Stimulated activated CD8-positive, alpha-beta memory T cell treated with anti-CD3 and anti-CD28 coated beads, Interleukin-4, amount 100 ng/mL, for 1 hour (primary cell): Measurements from ENCODE around the gene CAMK2A.

ENCODE experiments used
- DNase-seq, 2 donors: peaks; one replicate each; pipeline ENCODE4 v3.0.0-alpha.2; 2020; ENCODE audit warnings: low read depth in 2 of 2, low spot score in 1 of 2

CAMK2A gene

GRCh38 chr5:150289551-150290390, at the start of gene CAMK2A:
TSS of gene CAMK2A (minus strand) at chr5:150289773. CDS start at chr5:150289625, 148 bp downstream.
- no peak for DNase-seq

GRCh38 chr5:150339165-150339564, 49.6 kb upstream of the CAMK2A start:
- no peak for DNase-seq

- DNase-seq = no peak
These were observed 49.0 kb upstream of the CAMK2A start for GRCh38 chr5:150338546-150338945.

DNA sequence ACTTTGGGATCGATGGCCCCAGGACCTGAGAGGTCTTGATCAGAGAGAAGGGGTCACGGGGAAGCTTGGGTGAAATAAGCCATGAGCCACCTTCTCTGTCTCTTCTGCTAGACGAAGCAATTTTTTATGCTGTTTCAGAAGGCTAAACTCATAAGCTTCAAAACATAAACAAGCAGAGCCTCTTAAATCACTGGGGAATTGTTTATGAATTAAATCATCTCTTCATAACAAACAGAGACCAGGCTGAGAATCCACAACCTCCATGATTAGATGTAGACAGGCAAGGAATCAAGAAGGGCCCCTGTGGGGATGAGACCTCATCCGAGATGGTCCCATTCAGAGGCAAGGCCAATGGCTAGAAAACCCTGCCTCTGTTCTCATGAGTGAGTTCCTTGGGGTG, 46.2 kb upstream of the CAMK2A start:
- no peak for DNase-seq

GRCh38 chr5:150333400-150333799, 43.8 kb upstream of the CAMK2A start:
- DNase-seq = no peak

DNA sequence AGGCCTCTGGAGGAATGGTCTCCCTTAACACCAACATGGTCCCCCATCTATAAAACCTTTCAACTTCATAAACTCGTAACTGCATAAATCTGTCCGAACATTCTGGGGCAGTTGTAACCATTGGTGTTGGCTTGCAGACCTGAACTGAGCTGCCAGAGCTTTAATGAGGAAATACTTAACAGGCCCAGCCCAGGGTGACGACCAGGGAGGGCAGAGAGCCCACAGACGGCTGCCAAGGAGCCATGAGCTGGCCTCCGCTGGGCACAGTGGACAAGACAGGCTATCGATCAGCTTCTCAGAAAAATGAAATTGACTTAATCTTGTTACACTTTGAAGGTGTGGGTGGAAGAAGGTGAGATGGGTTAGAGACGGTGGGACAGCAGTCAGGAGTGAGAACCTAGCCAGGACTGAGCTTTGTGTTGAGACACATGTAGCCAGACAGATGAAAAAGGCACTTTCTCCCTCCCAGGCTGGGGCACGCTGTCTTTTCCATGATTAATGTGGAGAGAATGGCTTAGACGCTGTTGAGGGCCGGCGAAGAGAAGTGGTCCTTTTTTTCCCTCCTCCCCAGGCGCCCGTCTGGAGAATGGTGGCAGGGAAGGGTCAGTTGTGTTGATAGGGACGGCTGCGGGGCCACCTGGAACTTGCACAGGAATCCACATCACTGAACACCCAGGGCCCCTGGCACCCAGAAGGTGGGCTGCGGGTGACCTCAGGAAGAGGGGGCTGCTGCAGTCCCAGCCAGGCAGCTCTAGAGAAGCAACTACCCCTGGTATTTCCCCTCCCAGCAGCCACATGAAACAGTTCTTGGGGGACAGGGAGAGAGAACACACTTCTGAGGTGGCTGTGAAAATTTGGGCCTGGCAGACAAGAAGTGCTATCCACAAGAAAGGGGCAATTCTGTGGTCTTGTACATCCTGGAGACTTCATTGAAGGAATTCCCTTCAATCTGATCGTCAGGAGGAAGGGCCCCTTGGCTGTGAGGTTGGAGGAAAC, 40.6 kb upstream of the CAMK2A start:
- DNase-seq = no peak

DNA sequence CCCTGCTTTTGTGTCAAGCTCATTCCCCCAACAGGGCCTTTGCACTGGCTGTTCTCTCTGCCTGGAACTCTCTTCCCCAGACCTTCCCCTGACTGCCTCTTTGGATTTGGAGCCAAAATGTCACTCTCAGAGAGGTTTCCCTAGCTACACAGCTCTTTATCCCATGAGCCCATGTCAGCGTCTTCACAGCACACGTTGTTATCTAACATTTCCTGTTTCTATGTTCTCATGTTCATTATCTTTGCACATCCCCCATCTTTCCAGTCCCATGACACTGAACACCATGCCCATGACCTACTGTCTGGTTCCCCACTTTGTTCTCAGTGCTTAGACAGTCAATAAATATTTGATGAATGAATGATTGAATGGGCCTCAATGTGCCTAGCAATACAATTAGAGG, 39.5 kb upstream of the CAMK2A start:
- DNase-seq = no peak

GRCh38 chr5:150328515-150328914, 38.9 kb upstream of the CAMK2A start:
- no peak for DNase-seq

- DNase-seq = no peak
These were observed 37.6 kb upstream of the CAMK2A start for GRCh38 chr5:150327139-150327538.

- DNase-seq = no peak
These were observed 37.1 kb upstream of the CAMK2A start for GRCh38 chr5:150326707-150327106.

DNA sequence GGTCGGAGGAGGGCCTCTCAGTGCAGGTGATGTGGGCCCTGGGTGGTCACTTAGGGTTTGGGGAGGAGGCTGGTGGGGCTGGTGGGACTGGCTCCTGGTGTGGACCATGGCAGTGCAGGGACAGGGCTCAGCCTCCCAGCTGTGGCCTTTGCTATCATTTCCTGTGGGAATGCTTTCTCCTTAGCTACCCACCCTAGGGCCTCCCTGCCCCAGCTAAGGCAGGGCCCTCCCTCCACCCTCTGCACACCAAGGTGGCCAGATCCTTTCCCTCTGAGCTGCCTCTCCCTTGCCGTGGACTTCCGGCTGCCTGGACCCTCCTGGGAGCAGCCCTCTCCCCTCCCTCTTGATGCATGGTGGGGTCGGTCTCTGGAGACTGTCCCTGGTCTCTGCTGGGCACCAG, 35.9 kb upstream of the CAMK2A start:
- no peak for DNase-seq

- no peak for DNase-seq
These were observed 34.2 kb upstream of the CAMK2A start for GRCh38 chr5:150323819-150324218.

DNA sequence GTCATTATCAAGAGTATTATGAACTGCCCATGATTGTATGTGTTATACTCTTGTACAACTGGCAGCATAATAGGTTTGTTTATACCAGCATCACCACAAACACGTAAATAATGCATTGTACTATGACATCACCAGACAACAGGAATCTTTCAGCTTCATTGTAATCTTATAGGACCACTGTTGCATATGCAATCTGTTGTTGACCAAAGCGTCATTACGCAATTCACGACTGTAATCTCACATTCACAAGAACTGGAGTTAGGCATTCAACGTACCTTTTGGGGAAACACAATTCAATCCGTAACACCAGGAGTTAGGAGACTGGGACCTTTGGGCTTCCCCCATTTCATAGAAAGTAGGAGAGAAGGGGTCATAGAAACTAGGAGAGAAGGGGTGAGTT, 33.5 kb upstream of the CAMK2A start:
- DNase-seq = no peak

GRCh38 chr5:150322202-150322601, 32.6 kb upstream of the CAMK2A start:
- no peak for DNase-seq

DNA sequence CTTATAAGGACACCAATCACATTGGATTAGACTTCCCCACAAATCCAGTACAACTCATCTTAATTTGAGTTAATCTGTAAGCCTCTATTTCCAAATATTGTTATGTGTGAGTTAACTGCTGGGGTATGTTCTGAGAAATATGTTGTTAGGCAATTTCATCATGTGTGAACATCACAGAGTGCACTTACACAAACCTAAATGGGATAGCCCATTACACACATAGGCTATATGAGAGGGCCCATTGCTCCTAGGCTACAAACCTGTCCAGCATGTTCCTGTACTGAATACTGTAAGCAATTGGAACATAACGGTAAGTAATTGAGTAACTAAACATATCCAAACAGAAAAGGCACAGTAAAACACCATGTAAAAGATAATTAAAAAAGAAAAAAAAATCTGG, 32.2 kb upstream of the CAMK2A start:
- DNase-seq = no peak

DNA sequence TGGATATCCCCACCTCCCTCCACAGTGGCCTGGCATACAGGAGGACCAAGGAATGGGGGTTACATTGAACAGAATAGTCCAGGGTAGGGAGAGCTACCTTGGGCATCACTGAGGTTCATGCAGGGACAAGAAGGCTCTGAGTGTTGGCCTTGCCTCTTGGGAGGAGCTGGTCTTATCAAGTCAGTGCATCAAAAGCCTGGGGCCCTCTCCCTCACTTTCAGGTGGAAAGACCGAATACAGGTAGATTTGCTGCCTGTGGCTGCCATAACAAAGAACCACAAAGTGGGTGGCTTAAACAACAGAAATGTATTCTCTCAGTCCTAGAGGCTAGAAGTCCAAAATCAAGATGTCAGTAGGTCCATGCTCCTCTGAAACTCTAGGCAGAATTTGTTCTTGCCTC, 31.6 kb upstream of the CAMK2A start:
- DNase-seq = no peak

GRCh38 chr5:150320044-150320613, 30.6 kb upstream of the CAMK2A start:
- DNase-seq = no peak

DNA sequence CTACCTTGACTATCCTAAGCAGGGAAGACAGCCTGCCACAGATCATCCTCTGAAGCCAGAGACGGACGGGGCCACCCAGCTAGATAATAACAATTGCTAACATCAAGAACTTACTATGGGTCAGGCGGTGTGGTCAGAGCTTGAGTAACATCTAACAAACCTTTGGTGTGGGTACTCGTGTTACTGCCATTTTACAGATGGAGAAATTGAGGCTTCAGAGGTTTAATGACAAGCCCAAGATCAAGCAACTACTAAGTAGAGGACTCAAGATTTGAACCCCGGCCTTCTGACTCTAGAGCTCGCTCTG, 29.9 kb upstream of the CAMK2A start:
- DNase-seq = no peak

- DNase-seq = no peak
These were observed 29.3 kb upstream of the CAMK2A start for GRCh38 chr5:150318613-150319483.

DNA sequence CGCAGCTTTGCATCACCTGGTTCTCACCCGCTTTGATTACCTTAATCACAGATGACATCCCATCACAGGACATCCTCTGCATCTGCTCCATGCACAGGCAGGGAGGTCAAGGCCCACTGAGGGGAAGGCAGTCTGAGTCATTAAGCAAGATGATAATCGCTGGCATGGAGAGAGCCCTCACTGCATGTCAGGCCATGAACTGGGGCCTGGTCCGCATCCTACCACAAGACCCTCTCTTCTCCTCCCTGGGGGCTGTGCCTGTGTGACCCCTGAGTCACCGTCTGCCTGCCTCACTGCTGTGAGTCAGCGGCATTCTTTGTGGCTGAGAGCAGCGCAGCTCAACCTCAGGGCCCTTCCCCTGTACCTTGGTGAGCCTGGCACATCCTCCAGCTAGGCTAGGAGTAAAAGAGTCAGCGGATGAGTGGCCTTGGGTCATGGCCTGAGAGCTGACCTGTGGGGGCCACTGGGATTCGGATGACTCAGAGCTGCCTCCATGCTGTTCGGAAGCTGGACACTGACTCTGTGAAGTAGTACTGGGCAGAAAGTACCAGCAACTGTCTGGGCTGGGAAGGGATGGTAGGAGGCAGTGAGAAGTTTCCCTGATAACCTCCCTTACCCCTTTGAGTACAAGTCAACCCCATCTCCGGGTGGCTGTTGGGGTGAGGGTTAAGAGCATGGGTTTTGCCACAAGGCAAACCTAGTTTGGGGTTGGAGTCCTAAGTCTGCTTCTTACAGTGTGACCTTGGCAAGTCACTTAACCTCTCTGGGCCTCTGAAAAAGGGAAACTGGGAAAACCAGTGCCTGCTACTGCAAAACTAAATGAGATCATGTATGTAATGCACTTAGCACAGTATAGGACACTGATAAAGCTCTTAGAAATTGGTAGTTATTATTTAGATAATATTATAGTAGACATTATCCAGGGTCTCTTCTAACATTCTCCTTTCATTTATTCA, 27.8 kb upstream of the CAMK2A start:
- no peak for DNase-seq
